Measurements from ENCODE around the gene TUBA3D.
A peak's percentile ranks its signal among the peaks of the same experiment; 100 is the strongest.
"Not testable (repeated sequence)": the region's sequence is repeated elsewhere in the genome, so short reads cannot be mapped to it uniquely, and the experiment has no call there.

The TUBA3D gene

DNA sequence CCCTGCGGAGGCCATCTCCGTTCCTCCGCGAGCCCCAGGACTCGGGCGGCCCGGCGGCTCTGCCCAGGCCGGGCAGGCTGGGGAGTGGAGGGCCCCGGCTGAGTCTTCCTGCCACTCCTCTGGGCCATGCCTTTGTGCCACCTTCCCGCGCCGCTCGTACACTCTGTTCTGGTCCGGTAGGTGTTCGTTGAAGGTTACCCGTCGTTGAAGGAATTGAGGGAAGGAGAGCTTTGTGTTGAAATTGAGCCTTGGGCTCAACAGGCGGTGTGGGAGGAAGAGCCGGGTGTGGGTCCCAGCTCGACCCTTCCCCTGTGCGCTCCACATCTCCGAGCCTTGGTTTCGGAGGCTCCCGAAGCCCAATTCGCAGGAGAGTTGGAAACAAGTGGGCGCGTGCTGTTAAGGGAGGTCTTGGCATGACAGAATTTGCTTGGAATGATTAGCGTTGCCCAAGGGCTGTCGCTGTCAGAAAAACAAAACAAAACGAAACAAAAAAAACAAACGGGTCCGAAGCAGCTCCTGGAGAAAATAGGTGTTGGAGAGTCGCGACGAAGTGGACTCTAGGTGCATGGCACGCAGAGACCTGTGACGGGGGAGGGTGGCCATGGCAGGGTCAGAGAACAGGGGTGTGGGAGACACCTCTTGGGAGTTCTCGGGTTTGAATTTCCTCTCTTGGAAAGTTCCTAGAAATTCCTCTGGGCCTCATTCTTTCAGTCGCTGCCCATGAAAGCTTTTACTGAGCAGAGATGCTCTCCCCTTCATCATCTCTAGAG lies 17.5 kb downstream of the TUBA3D start:
- peak; percentile 42 for ATAC-seq
- Mint-ChIP-seq H3K4me3 (peak overlapping the region; percentile 95), H3K4me1 (peaks cover 44% of the 10 kb centered on the region), H3K36me3 (peaks cover 58% of the 10 kb centered on the region), H3K27ac (peak overlapping the region; percentile 98), H3K9me3 (no peaks in the 10 kb centered on the region)
- no peak for DNase-seq (ENCODE audit: low spot score in 2 of 2)

DNA sequence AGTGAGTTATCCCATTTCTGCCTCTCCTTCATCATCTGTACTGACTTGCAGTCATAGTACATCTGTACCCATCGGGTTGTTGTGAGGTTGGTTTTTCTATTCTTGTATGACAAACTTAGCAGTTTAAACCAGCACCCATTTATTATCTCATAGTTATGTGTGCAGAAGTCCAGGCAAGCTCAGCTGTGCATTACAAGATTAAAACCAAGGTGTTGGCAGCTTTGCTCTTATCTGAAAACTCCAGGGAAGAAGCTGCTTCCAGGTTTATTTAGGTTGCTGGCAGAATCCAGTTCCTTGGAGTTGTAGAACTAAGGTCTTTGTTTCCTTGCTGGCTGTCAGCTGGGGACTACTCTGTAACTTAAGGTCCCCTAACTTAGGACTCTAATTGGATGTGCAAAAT lies 19.6 kb downstream of the TUBA3D start:
- not testable (repeated sequence) for H3K9me3 Mint-ChIP-seq; ATAC-seq; DNase-seq (ENCODE audit: low spot score in 2 of 2)
- Mint-ChIP-seq H3K4me1 (peaks cover 41% of the 10 kb centered on the region), H3K36me3 (peaks cover 74% of the 10 kb centered on the region), H3K4me3 (peak overlapping the region; percentile 95), H3K27ac (peak overlapping the region; percentile 20)

- H3K9me3 Mint-ChIP-seq, result not testable (repeated sequence)
- H3K36me3 Mint-ChIP-seq, result peaks cover 84% of the 10 kb centered on the region
- peak overlapping the region; percentile 84 for H3K27ac Mint-ChIP-seq
- H3K4me3 Mint-ChIP-seq, result peak overlapping the region; percentile 33
- ATAC-seq, result peak; percentile 99
- H3K4me1 Mint-ChIP-seq, result peaks cover 25% of the 10 kb centered on the region
- peak in 1 of 2 donors; percentile 73 for DNase-seq (ENCODE audit: low spot score in 2 of 2)
These were observed 22.5 kb downstream of the TUBA3D start for GRCh38 chr2:131498321-131498973.

GRCh38 chr2:131503587-131503986 lies 27.7 kb downstream of the TUBA3D start:
- H3K4me1 Mint-ChIP-seq, result peaks cover 15% of the 10 kb centered on the region

DNA sequence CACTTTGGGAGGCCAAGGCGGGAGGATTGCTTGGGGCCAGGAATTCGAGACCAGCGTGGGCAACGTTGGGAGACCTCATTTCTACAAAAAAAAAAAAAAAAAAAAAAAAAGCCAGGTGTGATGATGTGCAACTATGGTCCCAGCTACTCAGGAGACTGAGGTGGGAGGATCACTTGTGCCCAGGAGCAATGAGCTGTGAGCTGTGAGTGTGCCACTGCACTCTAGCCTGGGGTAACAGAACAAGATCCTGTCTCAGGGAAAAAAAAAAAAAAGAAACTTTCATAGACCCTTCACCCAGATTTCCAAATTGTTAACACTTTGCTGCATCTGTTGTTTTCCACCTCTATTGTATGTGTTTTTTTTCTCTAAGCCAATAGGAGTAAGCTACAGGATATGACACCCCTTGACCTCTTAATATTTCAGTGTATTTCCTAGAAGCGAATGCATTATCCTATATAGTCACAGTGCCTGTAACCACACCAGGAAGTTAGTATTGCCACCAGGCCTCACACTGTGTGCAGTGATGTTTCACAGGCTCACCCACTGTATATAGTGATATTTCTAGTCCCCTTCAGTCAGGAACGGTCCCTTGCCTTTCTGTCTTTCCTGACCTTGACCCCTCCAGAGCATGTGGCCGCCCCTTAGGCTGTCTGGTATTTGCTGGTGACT lies 28.3 kb downstream of the TUBA3D start:
- not testable (repeated sequence) for H3K27ac Mint-ChIP-seq; H3K9me3 Mint-ChIP-seq; DNase-seq (ENCODE audit: low spot score in 2 of 2); H3K4me3 Mint-ChIP-seq
- peaks cover 11% of the 10 kb centered on the region for H3K4me1 Mint-ChIP-seq
- H3K36me3 Mint-ChIP-seq, result peaks cover 98% of the 10 kb centered on the region
- ATAC-seq, result peak; percentile 90

More at GRCh38 chr2:131503587-131503986, 27.7 kb downstream of the TUBA3D start:
- ATAC-seq; H3K27ac Mint-ChIP-seq; H3K4me3 Mint-ChIP-seq; DNase-seq (ENCODE audit: low spot score in 2 of 2); H3K9me3 Mint-ChIP-seq: not testable (repeated sequence)
- H3K36me3 Mint-ChIP-seq, result peaks cover 98% of the 10 kb centered on the region

DNA sequence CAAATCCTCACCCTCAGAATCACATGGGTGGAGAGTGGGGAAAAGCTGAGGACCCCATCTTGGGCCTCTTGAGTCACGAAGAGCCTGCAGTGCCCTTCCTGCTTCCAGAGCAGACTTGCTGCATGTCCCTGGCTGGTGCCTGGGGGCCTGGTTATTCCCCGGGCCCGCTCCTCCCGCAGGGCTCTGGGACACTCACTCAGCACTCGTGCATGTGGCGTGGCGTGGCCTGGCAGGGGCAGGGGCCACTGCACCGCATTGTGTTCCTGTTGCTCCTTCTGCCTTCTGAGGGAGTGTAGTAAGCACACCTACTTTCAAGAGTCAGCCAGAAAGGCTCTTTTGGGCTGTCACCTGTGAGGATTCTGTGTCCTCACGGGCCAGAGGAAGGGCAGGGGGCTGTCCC lies 33.7 kb downstream of the TUBA3D start:
- DNase-seq (ENCODE audit: low spot score in 2 of 2), result no peak
- H3K27ac Mint-ChIP-seq, result no peak overlapping the region
- peaks cover 16% of the 10 kb centered on the region for H3K4me1 Mint-ChIP-seq
- no peak for ATAC-seq
- H3K9me3 Mint-ChIP-seq, result no peaks in the 10 kb centered on the region
- no peak overlapping the region for H3K4me3 Mint-ChIP-seq
- peaks cover 82% of the 10 kb centered on the region for H3K36me3 Mint-ChIP-seq

GRCh38 chr2:131511291-131511968 lies 35.5 kb downstream of the TUBA3D start:
- not testable (repeated sequence) for DNase-seq (ENCODE audit: low spot score in 2 of 2); ATAC-seq; H3K9me3 Mint-ChIP-seq; H3K4me3 Mint-ChIP-seq
- peak overlapping the region; percentile 88 for H3K27ac Mint-ChIP-seq
- H3K36me3 Mint-ChIP-seq, result peaks cover 74% of the 10 kb centered on the region
- H3K4me1 Mint-ChIP-seq, result peaks cover 20% of the 10 kb centered on the region

GRCh38 chr2:131511969-131512870 lies 36.3 kb downstream of the TUBA3D start:
- H3K36me3 Mint-ChIP-seq, result peaks cover 71% of the 10 kb centered on the region
- peaks cover 20% of the 10 kb centered on the region for H3K4me1 Mint-ChIP-seq
- not testable (repeated sequence) for H3K4me3 Mint-ChIP-seq; H3K9me3 Mint-ChIP-seq; DNase-seq (ENCODE audit: low spot score in 2 of 2); ATAC-seq
- peak overlapping the region; percentile 88 for H3K27ac Mint-ChIP-seq

DNA sequence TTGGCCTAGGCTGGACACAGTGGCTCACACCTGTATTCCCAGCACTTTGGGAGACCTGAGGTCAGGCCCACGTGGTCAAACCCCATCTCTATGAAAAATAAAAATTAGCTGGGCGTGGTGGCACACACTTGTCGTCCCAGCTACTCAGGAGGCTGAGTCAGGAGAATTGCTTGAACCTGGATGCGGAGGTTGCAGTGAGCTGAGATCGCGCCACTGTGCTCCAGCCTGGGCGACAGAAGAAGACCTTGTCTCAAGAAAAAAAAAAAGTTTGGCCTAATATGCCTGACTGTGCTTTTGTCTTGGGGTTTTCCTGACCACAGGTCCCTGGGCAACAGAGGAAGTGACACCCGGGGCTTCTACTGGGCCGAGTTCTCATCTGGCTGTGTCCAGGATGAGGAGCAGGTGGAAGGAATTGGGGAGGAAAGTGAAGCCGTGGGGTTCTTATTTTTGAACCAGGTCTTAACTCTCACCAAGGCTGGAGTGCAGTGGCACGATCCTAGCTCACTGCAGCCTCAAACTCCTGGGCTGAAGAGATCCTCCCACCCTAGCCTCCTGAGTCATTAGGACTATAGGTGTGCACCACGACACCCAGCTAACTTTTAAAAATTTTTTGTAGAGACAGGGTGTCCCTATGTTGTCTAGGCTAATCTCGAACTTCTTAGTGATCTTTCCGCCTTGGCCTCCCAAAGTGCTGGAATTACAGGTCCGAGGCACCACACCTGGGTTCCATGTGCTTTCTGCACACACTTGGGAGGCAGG lies 38.7 kb downstream of the TUBA3D start:
- peak; percentile 43 for ATAC-seq
- H3K4me3 Mint-ChIP-seq, result not testable (repeated sequence)

GRCh38 chr2:131515235-131515634 lies 39.3 kb downstream of the TUBA3D start:
- not testable (repeated sequence) for H3K9me3 Mint-ChIP-seq; DNase-seq (ENCODE audit: low spot score in 2 of 2); H3K4me3 Mint-ChIP-seq; ATAC-seq
- peaks cover 20% of the 10 kb centered on the region for H3K4me1 Mint-ChIP-seq
- peak overlapping the region; percentile 50 for H3K27ac Mint-ChIP-seq
- H3K36me3 Mint-ChIP-seq, result peaks cover 66% of the 10 kb centered on the region

More for the DNA sequence above, 38.7 kb downstream of the TUBA3D start:
- not testable (repeated sequence) for DNase-seq (ENCODE audit: low spot score in 2 of 2); H3K9me3 Mint-ChIP-seq
- H3K27ac Mint-ChIP-seq, result peak overlapping the region; percentile 50
- H3K4me1 Mint-ChIP-seq, result peaks cover 20% of the 10 kb centered on the region
- peaks cover 66% of the 10 kb centered on the region for H3K36me3 Mint-ChIP-seq

DNA sequence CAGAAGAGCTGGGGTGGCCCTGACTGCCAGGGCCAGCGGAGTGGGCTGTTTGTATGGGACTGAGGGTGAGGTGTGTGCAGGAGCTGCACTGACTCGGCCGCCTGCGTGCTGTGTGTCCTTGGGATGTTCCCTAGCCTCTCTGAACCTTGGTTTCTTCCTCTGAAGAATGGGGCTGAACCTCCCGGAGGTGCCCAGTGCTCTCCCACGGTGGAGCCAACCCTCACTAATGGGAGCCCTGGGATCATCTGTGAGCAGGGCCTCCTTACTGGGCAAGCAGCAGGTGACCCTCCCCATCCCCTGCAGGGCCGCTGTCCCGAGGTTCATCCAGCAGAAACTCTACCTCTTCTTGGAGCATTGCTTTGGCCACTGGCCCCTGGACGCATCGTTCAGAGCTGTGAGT lies 40.1 kb downstream of the TUBA3D start:
- Mint-ChIP-seq H3K4me3 (no peak overlapping the region), H3K36me3 (peaks cover 69% of the 10 kb centered on the region), H3K4me1 (peaks cover 20% of the 10 kb centered on the region), H3K27ac (peak overlapping the region; percentile 52), H3K9me3 (no peaks in the 10 kb centered on the region)
- ATAC-seq, result no peak
- DNase-seq (ENCODE audit: low spot score in 2 of 2), result no peak

- peaks cover 70% of the 10 kb centered on the region for H3K36me3 Mint-ChIP-seq
- ATAC-seq, H3K4me3 Mint-ChIP-seq: not testable (repeated sequence)
These were observed 40.7 kb downstream of the TUBA3D start for GRCh38 chr2:131516621-131517020.

GRCh38 chr2:131517106-131517831 lies 41.4 kb downstream of the TUBA3D start:
- Mint-ChIP-seq H3K9me3 (no peaks in the 10 kb centered on the region), H3K27ac (peak overlapping the region; percentile 48), H3K4me1 (peaks cover 19% of the 10 kb centered on the region), H3K36me3 (peaks cover 75% of the 10 kb centered on the region), H3K4me3 (no peak overlapping the region)
- ATAC-seq (no peak), DNase-seq (ENCODE audit: low spot score in 2 of 2) (no peak)

More at GRCh38 chr2:131516621-131517020, 40.7 kb downstream of the TUBA3D start:
- not testable (repeated sequence) for H3K9me3 Mint-ChIP-seq; DNase-seq (ENCODE audit: low spot score in 2 of 2)
- H3K27ac Mint-ChIP-seq, result peak overlapping the region; percentile 48
- peaks cover 20% of the 10 kb centered on the region for H3K4me1 Mint-ChIP-seq

Measured in stimulated activated effector memory CD8-positive, alpha-beta T cell treated with anti-CD3 and anti-CD28 coated beads, Interleukin-12 subunit alpha, Interleukin-12 subunit beta, amount 100 ng/mL, for 72 hours (primary cell).